NCI-H524 treated with DMSO at 0.1 percent for 48 hours (cell line): ENCODE measurements around the gene TBC1D12.
"Not testable (repeated sequence)": the region's sequence is repeated elsewhere in the genome, so short reads cannot be mapped to it uniquely, and the experiment has no call there.

ENCODE experiments used
- DNase-seq: peaks from one replicate; lab custom pipeline; 2025; lab: John Stamatoyannopoulos, UW

TBC1D12 gene

DNA sequence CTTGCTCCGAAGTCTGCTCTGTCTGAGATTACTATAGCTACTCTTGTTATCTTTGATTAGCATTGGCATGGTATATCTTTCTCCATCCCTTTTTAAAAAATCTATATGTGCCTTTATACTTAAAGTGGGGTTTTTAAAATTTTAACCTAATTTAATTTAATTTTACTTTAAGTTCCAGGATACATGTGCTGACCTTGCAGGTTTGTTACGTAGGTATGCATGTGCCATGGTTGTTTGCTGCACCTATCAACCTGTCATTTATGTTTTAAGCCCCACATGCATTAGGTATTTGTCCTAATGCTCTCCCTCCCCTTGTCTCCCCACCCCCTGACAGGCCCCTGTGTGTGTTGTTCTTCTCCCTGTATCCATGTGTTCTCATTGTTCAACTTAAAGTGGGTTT lies 54.6 kb downstream of the TBC1D12 start:
- DNase-seq = no peak

DNA sequence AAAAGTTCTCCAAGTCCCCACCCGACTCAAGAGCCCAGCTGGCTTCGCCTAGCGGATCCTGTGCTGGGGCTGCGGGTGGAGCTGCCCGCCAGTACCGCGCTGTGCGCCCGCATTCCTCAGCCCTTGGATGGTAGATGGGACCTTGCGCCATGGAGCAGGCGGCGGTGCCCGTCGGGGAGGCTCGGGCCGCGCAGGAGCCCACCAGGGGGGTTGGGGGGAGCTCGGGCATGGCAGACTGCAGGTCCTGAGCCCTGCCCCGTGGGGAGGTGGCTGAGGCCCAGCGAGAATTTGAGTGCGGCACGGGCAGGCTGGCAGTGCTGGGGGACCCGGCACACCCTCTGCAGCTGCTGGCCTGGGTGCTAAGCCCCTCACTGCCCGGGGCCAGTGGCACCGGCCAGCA lies 57.0 kb downstream of the TBC1D12 start:
- no peak for DNase-seq

DNA sequence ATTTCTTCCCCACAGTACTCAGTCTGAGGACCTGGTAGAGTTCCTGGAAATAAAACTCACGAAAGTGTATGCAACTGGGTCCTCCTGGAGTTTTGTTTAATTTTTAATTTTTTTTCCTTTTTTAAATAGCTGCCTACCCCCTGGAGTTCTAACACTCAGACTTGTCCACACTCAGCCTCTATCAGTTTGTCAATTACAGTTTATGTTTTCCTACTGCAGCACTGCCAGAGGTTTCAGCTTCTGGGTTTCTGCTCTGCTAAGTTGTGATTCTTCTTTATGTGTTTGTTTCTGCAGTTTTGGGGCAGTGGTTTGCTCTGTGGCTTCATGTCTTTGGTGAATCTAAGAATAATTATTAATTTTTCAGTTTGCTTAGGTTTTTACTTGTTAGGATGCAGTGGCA lies 59.2 kb downstream of the TBC1D12 start:
- no peak for DNase-seq

DNA sequence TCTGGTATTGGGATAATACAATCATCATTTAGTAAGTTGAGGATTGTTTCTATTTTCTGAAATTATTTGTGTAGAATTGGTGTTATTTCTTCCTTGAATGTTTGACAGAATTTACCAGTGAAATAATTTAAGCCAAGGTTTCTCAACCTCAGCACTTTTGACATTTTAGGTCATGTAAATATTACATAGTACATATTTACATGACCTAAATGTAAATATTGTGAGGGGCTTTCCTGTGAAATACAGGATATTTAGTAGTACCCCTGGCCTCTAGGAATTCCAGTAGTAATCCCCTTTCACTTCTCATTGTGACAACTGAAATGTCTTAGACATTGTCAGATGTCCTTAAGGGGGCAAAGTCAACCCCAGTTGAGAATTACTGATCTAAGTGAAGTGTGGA lies 59.8 kb downstream of the TBC1D12 start:
- no peak for DNase-seq

DNA sequence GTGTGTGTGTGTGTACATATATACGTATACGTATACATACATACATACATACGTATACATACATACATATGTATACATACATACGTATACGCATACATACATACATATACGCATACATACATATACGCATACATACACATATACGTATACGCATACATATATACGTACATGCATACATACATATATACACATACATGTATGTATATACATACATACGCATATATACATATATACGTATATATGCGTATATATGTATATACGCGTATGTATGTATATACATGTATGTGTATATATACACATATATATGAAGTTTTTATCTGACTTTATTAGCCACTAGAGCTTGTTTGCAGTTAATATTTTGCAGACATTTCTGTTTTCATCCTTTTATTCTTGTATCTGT lies 63.3 kb downstream of the TBC1D12 start:
- no peak for DNase-seq

DNA sequence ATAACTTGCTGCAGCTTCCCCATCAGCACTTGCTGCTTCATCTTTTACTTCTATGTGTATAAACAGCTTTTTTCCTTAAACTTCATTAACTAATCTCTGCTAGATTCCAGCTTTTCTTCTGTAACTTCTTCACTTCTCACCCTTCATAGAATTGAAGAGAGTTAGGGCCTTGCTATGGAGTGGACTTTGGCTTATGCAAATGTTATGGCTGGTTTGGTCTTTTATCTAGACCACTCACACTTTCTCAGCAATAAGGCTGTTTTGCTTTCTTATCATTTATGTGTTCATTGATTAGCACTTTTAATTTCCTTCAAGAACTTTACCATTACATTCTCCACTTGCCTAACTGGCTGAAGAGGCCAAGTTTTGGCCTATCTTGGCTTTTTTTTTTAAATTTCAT lies 79.1 kb downstream of the TBC1D12 start:
- DNase-seq = no peak

DNA sequence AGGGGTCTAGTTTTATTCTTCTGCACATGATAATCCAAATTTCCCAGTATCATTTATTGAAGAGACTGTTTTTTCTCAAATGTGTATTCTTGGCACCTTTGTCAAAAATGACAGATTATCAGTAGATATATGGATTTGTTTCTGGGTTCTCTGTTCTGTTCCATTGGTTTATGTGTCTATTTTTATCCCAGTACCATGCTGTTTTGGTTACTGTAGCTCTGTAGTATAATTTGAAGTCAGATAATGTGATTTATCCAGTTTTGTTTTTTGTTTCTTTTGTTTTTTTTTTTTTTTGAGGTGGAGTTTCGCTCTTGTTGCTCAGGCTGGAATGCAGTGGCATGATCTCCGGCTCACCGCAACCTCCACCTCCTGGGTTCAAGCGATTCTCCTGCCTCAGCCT lies 81.6 kb downstream of the TBC1D12 start:
- no peak for DNase-seq

DNA sequence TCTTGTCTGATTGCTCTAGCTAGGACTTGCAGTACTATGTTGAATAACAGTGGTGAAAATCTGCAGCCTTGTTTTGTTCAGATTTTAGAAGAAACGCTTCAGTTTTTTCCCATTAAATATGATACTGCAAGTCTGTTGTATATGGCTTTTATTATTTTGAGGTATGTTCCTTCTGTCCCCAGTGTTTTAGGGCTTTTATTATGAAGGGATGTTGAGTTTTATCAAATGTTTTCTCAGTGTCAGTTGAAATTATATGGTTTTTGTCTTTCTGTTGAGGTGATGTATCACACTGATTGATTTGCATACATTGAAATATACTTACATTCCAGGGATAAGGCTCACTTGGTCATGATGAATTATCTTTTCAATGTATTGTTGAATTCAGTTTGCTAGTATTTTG lies 82.8 kb downstream of the TBC1D12 start:
- no peak for DNase-seq

DNA sequence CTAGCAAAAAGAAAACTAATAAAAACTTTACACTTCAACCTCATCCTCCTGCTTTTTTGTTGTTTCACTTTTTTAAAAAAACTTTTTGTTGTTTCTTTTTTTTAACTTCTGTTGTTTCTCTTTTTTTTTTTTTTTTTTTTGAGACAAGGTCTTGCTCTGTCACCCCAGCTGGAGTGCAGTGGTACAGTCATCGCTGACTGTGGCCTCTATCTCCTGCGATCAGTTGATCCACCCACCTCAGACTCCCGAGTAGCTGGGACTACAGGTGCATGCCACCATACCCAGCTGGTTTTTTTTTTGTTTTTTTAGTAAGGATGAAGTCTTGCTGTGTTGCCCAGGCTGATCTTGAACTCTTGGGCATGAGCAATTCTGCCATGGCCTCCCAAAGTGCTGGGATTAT lies 85.2 kb downstream of the TBC1D12 start:
- no peak for DNase-seq

DNA sequence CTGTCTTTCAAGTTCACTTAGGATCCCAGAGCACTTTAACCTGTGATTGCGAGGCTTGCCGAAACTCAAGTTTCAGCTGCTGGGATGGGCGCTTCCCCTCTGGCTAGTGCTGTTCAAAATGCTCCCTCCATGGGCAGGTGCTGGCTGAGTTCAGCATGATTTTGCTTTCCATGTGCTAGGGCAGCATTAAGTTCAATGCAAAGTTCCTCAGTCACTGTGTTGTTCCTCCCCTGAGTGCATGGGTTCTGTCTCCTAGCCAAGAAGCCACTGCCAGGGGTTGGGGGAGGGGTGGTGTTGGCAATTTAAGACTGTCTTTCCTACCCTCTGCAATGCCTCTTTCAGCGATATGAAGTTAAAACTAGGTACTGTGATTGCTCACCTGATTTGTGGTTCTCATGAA lies 86.8 kb downstream of the TBC1D12 start:
- no peak for DNase-seq

DNA sequence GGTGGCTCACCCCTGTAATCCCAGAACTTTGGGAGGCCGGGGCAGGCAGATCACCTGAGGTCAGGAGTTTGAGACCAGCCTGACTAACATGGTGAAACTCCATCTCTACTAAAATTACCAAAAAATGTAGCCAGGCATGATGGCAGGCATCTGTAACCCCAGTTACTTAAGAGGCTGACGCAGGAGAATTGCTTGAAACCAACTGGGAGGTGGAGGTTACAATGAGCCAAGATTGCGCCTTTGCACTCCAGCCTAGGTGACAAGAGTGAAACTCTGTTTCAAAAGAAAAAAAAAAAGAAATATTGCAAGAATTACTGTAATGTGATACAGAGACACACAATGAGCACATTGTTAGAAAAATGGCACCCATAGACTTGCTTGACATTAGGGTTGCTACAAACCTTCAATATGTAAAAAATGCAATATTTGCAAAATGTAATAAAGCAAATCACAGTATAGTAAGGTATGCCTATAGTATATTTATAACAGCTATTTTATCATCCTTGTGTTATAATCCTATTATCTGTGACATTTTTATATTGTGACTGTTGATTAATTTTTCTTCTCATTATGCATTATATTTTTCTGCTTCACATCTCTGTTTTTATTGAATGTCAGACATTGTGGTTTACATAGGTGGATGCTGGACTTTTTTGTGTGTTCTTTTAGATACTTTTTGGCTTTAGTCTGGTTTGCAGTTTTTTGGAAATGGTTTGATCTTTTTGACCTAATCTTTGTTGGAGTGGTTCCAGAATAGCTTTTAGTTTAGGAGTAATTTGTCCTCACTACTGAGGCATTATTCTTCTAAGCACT lies 87.8 kb downstream of the TBC1D12 start:
- DNase-seq = no peak

DNA sequence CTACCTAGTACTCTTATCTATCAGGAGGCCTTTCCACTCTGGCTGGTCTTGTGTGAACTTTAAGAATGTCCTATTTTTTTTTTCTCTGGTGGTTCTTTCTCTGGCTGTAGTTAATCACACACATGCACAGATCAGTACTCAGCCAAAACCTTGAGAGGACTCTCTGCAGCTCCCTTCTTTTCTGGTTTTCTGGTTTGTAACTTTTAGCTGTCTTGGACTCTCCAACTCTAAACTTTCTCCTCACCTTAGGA lies 88.4 kb downstream of the TBC1D12 start:
- DNase-seq = no peak

DNA sequence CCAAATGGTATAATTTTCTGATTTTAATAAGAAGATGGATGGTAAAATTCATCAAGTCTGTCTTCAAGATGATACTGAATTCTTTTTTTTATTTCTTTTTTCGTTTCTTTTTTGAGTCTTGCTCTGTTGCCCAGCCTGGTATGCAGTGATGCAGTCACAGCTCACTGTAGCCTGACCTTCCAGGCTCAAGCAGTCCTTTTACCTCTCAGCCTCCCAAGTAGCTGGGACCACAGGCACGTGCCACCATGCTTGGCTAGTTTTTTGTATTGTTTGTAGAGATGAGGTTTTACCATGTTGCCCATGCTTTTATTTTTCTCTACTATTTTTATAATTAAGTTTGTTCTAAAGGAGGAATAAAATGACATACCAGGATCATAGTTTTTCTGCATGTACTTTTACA lies 91.1 kb downstream of the TBC1D12 start:
- DNase-seq = no peak

DNA sequence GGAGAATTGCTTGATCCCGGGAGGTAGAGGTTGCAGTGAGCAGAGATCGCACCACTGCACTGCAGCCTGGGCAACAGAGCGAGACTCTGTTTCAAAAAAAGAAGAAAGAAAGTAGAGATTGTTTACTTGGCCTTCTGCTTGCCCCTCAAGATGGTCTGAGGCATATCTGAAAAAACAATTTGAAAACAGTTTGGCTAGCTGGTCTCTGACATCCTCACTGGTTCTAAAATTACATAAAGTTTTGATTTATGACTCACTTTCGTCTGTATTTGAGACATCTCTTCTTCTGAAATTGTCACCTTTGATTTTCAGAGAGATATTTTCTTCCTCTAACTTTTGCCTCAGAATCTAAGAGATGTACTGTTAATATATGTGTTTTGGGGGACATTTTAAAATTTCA lies 93.7 kb downstream of the TBC1D12 start:
- DNase-seq = no peak

DNA sequence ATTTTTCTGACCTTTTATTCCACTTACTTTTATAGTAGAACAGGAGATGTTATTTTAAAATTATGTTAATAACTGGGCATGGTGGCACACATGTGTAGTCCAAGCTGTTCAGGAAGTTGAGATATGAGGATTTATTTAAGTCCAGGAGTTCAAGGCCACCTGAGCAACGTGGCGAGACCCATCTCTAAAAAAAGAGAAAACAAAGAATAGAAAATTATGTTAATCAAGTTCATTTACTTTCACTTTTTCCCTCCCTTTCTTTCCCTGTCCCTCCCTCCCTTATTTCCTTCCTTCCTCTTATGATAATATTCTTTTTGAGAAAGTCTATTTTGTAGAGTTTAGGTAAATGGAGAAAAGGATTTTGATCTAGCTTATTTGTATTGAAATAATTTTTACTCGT lies 94.3 kb downstream of the TBC1D12 start:
- DNase-seq = no peak

DNA sequence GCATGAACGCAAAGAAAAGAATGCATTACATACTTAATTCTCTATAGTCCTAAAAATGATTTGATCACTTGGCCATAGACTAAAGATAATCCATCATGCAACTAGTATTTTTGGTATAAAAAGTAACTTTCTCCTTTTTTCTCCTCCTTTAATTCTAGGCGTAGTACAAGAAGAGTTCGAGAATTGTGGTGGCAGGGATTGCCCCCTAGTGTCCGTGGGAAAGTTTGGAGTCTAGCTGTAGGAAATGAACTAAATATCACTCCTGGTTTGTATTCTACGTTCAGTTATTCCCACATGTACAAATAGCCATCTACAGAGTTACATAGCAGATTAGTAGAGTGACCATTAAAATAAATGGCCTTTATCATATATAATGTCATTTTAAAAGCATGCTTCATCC lies 97.7 kb downstream of the TBC1D12 start:
- no peak for DNase-seq

DNA sequence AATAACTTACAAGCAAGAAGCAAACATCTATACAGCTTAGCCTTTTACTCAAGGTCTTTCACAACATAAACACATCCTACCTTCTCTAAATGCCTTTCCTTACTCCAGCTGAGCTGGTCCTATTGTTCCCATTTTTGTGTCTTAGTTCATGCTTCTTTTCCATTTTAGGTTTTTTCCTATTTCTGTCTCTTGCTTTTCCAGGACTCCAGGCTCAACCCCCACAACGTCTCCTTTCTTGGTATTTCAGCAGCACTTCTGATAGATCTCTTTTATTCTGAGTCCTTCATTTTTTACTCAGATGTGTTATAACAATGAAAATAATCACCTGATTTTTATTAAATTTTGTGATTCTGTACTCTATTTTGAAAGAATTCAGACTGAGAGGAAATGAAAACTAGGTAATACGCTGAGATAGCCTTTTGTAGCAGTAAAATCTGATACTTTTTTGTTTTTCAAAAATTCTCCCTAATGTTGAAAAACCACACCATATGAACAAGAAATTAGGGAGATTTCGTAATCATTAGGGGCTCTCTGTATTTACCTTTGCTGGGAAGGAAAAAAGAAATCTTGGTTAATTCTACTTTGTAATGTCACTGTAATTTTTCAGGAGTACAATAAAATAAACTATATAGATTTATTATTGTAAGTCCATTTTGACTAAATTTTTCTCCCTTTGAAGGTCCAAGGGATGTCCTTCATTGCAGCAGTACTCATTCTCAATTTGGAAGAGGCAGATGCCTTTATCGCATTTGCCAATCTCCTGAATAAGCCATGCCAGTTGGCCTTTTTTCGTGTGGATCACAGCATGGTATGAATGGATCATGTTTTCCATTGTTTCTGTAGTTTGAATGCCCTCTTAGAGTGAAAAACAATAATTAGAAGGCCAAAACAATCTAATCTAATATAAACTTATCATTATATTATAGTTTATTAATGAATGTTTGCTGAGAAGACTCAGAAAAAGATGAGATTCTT lies 119.2 kb downstream of the TBC1D12 start:
- no peak for DNase-seq

DNA sequence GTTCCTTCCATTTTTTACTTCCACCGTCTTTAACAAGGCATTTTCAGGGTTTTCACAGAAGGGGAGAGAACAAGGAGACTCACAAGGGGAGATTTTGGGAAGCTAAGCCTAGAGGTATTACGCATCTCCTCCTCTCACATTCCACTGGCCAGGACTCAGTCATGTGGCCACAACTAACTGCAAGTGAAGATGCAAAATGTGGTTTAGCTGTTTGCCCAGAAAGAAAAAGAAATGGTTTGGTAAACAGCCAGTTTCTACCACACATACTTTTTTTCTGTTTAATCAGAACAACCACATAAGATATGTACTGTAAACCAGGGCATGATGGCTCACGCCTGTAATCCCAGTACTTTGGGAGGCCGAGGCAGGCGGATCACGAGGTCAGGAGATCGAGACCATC lies 121.8 kb downstream of the TBC1D12 start:
- DNase-seq = no peak

DNA sequence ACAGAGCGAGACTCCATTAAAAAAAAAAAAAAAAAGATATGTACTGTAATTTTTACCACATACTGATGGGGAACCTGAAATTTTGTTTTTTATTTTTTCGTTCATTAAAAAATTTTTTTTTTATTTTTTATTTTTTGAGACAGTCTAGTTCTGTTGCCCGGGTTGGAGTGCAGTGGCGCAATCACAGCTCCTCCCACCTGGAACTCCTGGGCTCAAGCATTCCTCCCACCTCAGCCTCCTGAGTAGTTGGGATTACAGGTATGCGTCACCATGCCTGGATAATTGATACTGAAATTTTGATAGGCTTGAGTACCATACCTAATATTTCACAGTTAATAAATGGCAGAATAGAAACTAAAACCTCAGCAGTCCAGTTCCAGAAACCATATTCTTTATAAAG lies 122.4 kb downstream of the TBC1D12 start:
- no peak for DNase-seq

DNA sequence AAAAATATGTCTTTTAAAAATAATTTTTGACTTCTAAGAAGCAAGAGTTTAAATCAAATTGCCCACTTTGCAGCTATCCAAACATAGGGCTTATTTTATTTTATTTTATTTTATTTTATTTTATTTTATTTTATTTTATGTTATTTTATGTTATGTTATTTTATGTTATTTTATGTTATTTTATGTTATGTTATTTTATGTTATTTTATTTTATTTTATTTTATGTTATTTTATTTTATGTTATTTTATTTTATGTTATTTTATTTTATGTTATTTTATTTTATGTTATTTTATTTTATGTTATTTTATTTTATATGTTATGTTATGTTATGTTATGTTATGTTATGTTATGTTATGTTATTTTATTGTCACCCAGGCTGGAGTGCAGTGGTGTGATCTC lies 129.2 kb downstream of the TBC1D12 start:
- not testable (repeated sequence) for DNase-seq

DNA sequence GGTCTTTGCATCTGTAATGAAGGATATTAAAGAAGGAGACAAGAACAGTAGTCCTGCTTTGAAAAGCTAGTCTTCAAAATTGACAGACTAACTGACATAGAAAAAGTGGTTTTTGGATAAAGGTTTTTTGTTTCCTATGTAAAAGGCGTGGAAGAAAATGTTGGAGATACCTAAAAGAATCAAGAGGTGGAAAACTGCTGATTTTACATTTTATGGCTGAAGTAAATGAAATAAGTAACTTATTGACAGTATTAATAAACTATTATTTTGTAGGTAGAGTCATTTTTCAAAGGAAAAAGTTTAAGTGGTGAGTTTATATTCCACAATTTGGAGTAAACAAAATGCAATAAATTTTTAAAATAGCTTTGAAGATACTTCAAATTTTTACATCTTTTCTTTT lies 130.7 kb downstream of the TBC1D12 start:
- DNase-seq = no peak

DNA sequence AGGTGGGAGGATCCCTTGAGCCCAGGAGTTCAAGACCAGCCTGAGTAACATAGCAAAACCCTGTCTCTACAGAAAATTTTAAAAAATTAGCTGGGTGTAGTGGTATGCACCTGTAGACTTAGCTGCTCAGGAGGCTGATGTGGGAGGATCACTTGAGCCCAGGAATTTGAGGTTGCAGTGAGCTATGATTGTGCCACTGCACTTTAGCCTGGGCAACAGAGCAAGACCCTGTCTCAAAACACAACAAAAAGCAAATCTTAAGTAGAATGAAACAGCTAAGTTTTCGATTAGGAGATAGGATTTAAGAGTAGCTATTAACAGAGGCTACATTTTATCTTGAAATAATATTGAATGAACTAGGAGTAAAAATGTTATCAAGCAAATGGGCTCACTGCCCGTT lies 139.9 kb downstream of the TBC1D12 start:
- DNase-seq = not testable (repeated sequence)

DNA sequence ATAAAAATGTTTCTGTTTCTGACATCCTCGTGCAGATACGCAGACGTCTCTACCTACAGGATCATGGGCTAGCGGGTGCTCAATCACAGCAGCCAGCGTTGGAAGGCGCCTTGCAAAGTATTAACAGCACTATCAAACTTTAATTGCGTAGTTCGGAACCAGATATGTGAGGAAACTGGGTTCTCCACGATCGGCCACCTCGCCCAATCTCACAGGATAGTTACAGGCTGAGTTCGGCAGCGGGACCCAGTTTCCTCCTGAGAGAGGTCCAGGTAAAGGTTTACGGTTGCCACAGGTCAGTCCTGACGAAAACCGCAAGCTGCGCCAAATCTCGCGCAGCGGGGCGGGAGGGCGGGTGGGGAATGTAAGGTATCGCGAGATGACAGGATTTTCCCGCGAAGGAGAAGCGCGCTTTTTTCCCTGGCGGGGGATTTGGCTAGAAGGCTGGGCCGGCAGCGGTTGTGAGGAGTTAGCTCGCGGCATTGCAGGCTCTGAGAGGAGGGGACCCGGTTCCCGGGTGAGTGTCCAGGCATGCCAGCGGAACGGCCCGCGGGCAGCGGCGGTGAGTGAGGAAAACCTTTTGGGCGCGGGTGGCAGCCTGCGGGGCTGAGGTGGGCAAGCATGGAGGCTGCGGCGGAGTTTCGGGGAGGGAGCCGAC lies 143.2 kb downstream of the TBC1D12 start, which contains the start of gene HELLS:
Gene HELLS (plus strand): TSS at position 398 of the 658 bp plus-strand sequence. CDS start 134 bp downstream, at position 532.
- peak; percentile 5 for DNase-seq
